HEK293 (cell line): ENCODE data around the gene TRMT44.

Experiments used
- HOXA7 ChIP-seq: sonication (generic); formaldehyde crosslinking; IDR thresholded peaks from 2 replicates; pipeline ENCODE4 v1.8.1; 2022; ENCODE audit warnings: missing genetic modification reagents, borderline replicate concordance
- ZBTB8A ChIP-seq: fragments of 450-650 bp; formaldehyde crosslinking; IDR thresholded peaks from 2 replicates; pipeline ENCODE4 v1.5.1; 2016; ENCODE audit warnings: missing biosample characterization, missing genetic modification characterization
- ZIC2 ChIP-seq: fragments of 450-650 bp; formaldehyde crosslinking; IDR thresholded peaks from 2 replicates; pipeline ENCODE4 v1.5.1; 2016; ENCODE audit warnings: missing biosample characterization, missing genetic modification characterization
- ZNF169 ChIP-seq: fragments of 450-650 bp; formaldehyde crosslinking; IDR thresholded peaks from 2 replicates; pipeline ENCODE4 v1.5.1; 2016; ENCODE audit warnings: missing biosample characterization, missing genetic modification characterization
- ZNF404 ChIP-seq: fragments of 450-650 bp; formaldehyde crosslinking; IDR thresholded peaks from 2 replicates; pipeline ENCODE4 v1.5.1; 2017; ENCODE audit warnings: missing biosample characterization, missing genetic modification characterization
- ZNF626 ChIP-seq: fragments of 450-650 bp; sonication (Bioruptor Pico); formaldehyde crosslinking; IDR thresholded peaks from 2 replicates; pipeline ENCODE4 v1.5.1; 2018; ENCODE audit warnings: missing biosample characterization, missing genetic modification characterization, inconsistent platforms
- ZNF664 ChIP-seq: fragments of 450-650 bp; formaldehyde crosslinking; IDR thresholded peaks from 2 replicates; pipeline ENCODE4 v1.5.1; 2016; ENCODE audit warnings: missing biosample characterization, missing genetic modification characterization
- ZNF707 ChIP-seq: fragments of 450-650 bp; formaldehyde crosslinking; IDR thresholded peaks from 2 replicates; pipeline ENCODE4 v1.5.1; 2016; ENCODE audit warnings: missing biosample characterization, missing genetic modification characterization
- ZSCAN23 ChIP-seq: fragments of 450-650 bp; formaldehyde crosslinking; IDR thresholded peaks from 2 replicates; pipeline ENCODE4 v1.5.1; 2016; ENCODE audit warnings: missing biosample characterization, missing genetic modification characterization
- TF ChIP-seq, protein P1 (sequence below): fragments of 450-650 bp; formaldehyde crosslinking; IDR thresholded peaks from 2 replicates; pipeline ENCODE4 v1.5.1; 2016; ENCODE audit warnings: missing biosample characterization, missing genetic modification characterization
- TF ChIP-seq, protein P2 (sequence below): fragments of 450-650 bp; formaldehyde crosslinking; IDR thresholded peaks from 2 replicates; pipeline ENCODE4 v1.5.1; 2016; ENCODE audit warnings: missing biosample characterization, missing genetic modification characterization
- TF ChIP-seq, protein P3 (sequence below): fragments of 450-650 bp; formaldehyde crosslinking; IDR thresholded peaks from 2 replicates; pipeline ENCODE4 v1.5.1; 2016; ENCODE audit warnings: missing biosample characterization, missing genetic modification characterization

TRMT44 gene

DNA sequence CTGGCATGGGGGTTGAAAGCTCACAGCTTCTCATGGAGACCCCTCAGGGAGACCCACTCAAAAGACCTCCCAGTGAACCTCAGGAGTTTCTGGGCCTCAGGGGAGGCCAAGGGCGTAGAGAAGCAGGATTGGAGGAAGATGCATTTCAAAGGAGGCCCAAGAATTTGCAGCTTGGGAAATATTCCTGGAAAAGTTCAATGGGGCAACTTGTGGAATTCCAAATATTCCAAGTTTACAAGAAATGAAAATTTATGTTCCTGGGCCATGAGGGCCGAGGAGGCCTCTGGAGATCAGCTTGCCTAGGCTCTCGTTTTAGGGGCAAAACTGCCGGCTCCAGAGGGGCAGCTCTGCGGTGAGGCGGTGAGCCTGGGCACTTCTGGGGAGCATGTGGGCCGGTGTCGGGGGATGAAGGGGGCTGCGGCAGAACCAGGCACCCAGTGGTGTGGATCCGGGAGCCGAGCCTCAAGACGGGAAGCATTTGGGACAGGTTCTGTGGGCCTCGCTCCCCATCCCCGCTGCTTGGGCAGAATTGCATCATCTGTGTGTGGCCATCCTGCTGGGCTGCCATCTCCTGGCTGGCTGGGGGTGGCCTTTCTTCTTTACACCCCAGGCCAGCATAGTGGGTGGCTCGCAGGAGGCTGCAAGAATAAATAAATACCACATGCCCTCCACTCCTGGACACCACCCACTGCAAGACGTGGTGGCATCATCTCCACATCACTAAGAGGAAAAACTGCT is 85.0 kb downstream of the TRMT44 start (continued):
- TF ChIP-seq, protein P1, sequence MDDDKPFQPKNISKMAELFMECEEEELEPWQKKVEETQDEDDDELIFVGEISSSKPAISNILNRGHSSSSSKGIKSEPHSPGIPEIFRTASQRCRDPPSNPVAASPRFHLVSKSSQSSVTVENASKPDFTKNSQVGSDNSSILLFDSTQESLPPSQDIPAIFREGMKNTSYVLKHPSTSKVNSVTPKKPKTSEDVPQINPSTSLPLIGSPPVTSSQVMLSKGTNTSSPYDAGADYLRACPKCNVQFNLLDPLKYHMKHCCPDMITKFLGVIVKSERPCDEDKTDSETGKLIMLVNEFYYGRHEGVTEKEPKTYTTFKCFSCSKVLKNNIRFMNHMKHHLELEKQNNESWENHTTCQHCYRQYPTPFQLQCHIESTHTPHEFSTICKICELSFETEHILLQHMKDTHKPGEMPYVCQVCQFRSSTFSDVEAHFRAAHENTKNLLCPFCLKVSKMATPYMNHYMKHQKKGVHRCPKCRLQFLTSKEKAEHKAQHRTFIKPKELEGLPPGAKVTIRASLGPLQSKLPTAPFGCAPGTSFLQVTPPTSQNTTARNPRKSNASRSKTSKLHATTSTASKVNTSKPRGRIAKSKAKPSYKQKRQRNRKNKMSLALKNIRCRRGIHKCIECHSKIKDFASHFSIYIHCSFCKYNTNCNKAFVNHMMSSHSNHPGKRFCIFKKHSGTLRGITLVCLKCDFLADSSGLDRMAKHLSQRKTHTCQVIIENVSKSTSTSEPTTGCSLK (tag by site-specific recombination): no peak
- TF ChIP-seq ZNF664 (tag by site-specific recombination) (no peak), ZNF626 (tag by site-specific recombination) (no peak), ZNF169 (tag by site-specific recombination) (no peak), ZSCAN23 (tag by site-specific recombination) (no peak), ZBTB8A (no peak), ZIC2 (tag by site-specific recombination) (peak; percentile 75), HOXA7 (CRISPR knock-in tag) (no peak), ZNF404 (tag by site-specific recombination) (no peak), ZNF707 (no peak)
- TF ChIP-seq, protein P2, sequence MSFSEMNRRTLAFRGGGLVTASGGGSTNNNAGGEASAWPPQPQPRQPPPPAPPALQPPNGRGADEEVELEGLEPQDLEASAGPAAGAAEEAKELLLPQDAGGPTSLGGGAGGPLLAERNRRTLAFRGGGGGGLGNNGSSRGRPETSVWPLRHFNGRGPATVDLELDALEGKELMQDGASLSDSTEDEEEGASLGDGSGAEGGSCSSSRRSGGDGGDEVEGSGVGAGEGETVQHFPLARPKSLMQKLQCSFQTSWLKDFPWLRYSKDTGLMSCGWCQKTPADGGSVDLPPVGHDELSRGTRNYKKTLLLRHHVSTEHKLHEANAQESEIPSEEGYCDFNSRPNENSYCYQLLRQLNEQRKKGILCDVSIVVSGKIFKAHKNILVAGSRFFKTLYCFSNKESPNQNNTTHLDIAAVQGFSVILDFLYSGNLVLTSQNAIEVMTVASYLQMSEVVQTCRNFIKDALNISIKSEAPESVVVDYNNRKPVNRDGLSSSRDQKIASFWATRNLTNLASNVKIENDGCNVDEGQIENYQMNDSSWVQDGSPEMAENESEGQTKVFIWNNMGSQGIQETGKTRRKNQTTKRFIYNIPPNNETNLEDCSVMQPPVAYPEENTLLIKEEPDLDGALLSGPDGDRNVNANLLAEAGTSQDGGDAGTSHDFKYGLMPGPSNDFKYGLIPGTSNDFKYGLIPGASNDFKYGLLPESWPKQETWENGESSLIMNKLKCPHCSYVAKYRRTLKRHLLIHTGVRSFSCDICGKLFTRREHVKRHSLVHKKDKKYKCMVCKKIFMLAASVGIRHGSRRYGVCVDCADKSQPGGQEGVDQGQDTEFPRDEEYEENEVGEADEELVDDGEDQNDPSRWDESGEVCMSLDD: no peak
- TF ChIP-seq, protein P3, sequence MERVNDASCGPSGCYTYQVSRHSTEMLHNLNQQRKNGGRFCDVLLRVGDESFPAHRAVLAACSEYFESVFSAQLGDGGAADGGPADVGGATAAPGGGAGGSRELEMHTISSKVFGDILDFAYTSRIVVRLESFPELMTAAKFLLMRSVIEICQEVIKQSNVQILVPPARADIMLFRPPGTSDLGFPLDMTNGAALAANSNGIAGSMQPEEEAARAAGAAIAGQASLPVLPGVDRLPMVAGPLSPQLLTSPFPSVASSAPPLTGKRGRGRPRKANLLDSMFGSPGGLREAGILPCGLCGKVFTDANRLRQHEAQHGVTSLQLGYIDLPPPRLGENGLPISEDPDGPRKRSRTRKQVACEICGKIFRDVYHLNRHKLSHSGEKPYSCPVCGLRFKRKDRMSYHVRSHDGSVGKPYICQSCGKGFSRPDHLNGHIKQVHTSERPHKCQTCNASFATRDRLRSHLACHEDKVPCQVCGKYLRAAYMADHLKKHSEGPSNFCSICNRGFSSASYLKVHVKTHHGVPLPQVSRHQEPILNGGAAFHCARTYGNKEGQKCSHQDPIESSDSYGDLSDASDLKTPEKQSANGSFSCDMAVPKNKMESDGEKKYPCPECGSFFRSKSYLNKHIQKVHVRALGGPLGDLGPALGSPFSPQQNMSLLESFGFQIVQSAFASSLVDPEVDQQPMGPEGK: no peak
